ENCODE measurements around the gene CCNI2. TPM values are rescaled to one million over a fixed set of nuclear protein-coding genes. Genes with fewer than 3 reads are reported as not detected.

CCNI2 gene
- total RNA-seq, 3 donors from 2014 or later, result 0.98 to 2.0 TPM; not detected in 1

DNA sequence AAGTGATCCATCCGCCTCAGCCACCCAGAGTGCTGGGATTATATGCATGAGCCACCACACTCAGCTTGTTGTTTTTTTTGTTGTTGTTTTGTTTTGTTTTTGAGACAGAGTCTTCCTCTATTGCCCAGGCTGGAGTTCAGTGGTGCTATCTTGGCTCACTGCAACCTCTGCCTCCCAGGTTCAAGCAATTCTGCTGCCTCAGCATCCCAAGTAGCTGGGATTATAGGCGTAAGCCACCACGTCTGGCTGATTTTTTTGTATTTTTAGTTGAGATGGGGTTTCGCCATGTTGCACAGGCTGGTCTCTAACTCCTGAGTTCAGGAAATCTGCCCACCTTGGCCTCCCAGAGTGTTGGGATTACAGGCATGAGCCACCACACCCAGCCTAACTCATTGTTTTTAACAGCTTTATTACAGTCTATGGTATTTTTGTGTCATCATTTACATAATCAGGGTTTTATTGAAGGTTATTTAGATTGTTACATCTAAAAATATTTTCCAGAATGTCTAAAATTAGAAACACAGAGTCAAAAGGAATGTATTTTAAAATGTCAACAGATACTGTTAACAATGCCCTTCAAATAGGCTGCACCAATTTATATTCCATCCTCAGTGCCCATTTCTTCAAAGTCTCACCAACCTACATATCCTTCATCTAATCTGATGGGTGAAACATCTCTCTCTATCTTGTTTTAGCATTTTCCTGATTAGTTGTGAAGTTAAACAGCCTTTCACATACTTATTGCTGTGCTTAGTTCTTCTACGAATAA, 28.5 kb upstream of the CCNI2 start:
- H3K36me3 ChIP-seq, result no peaks in the 10 kb centered on the region
- DNase-seq (ENCODE audit: low spot score in 2 of 2), result no peak
- TF ChIP-seq POLR2AphosphoS5 (IDR thresholded peaks at IDR 0.05), result no peak
- TF ChIP-seq, protein P1, sequence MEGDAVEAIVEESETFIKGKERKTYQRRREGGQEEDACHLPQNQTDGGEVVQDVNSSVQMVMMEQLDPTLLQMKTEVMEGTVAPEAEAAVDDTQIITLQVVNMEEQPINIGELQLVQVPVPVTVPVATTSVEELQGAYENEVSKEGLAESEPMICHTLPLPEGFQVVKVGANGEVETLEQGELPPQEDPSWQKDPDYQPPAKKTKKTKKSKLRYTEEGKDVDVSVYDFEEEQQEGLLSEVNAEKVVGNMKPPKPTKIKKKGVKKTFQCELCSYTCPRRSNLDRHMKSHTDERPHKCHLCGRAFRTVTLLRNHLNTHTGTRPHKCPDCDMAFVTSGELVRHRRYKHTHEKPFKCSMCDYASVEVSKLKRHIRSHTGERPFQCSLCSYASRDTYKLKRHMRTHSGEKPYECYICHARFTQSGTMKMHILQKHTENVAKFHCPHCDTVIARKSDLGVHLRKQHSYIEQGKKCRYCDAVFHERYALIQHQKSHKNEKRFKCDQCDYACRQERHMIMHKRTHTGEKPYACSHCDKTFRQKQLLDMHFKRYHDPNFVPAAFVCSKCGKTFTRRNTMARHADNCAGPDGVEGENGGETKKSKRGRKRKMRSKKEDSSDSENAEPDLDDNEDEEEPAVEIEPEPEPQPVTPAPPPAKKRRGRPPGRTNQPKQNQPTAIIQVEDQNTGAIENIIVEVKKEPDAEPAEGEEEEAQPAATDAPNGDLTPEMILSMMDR (IDR thresholded peaks at IDR 0.05), result no peak
- no peak for TF ChIP-seq POLR2A (IDR thresholded peaks at IDR 0.05)
- H3K27me3 ChIP-seq, result no peaks in the 10 kb centered on the region
- H3K4me1 ChIP-seq, result no peaks in the 10 kb centered on the region
- intact Hi-C loops (cut with DNase I; ENCODE audit: low total_unique reads), result no loop called here
- H3K9me3 ChIP-seq, result no peaks in the 10 kb centered on the region
- H3K4me3 ChIP-seq, result no peak overlapping the region
- H3K27ac ChIP-seq, result no peak overlapping the region

DNA sequence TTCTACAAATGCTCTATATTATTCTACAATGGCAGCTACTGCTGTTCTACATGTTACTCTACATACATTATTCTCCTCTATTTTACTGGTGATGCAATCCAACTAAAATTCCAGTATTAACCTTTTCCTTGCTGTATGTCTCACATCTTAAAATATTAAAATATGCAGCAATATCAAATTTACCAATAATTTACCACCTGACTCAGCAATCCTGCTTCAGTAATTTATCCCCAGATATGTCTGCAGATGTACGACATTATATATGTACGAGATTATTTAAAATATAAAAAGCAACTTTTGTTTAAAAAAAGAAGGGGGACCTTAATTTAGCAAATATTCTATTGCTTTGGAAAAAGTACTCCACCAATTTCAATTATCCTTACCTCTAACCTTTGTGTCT, 21.5 kb upstream of the CCNI2 start:
- Histone ChIP-seq H3K27ac (no peak overlapping the region), H3K36me3 (no peaks in the 10 kb centered on the region), H3K4me1 (no peaks in the 10 kb centered on the region), H3K9me3 (no peaks in the 10 kb centered on the region), H3K27me3 (no peaks in the 10 kb centered on the region), H3K4me3 (no peak overlapping the region)
- TF ChIP-seq POLR2AphosphoS5 (IDR thresholded peaks at IDR 0.05) (no peak), POLR2A (IDR thresholded peaks at IDR 0.05) (no peak)
- TF ChIP-seq, protein P1 (IDR thresholded peaks at IDR 0.05), result no peak
- intact Hi-C loops (cut with DNase I; ENCODE audit: low total_unique reads), result loop anchor here (5.0 kb wide), 1 partner anchor 1172 kb away; no protein-coding TSS in a partner anchor
- no peak for DNase-seq (ENCODE audit: low spot score in 2 of 2)

DNA sequence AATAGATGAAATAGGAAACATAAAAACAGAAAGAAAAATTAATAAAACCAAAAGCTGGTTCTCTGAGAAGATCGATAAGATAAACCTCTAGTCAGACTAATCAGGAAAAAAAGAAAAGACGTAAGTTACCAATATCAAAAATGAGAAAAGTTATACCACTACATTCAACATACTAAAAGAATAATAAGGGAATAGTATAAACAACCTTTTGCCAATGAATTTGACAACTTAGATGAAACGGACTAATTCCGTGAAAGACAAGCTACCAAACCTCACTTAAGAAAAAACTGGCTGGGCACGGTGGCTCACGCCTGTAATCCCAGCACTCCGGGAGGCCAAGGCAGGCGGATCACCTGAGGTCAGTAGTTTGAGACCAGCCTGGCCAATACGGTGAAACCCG, 17.3 kb upstream of the CCNI2 start:
- Histone ChIP-seq H3K4me1 (no peaks in the 10 kb centered on the region), H3K27me3 (no peaks in the 10 kb centered on the region), H3K4me3 (no peak overlapping the region), H3K9me3 (no peaks in the 10 kb centered on the region), H3K36me3 (no peaks in the 10 kb centered on the region), H3K27ac (no peak overlapping the region)
- TF ChIP-seq POLR2AphosphoS5 (IDR thresholded peaks at IDR 0.05), result no peak
- TF ChIP-seq, protein P1 (IDR thresholded peaks at IDR 0.05), result no peak
- TF ChIP-seq POLR2A (IDR thresholded peaks at IDR 0.05), result no peak
- no peak for DNase-seq (ENCODE audit: low spot score in 2 of 2)
- intact Hi-C loops (cut with DNase I; ENCODE audit: low total_unique reads), result loop anchor here (5.0 kb wide), 1 partner anchor 1167 kb away; no protein-coding TSS in a partner anchor

GRCh38 chr5:132733499-132734148, 13.6 kb upstream of the CCNI2 start:
- intact Hi-C loops (cut with DNase I; ENCODE audit: low total_unique reads), result no loop called here
- Histone ChIP-seq H3K27me3 (no peaks in the 10 kb centered on the region), H3K36me3 (no peaks in the 10 kb centered on the region), H3K27ac (no peak overlapping the region), H3K4me3 (no peak overlapping the region), H3K9me3 (no peaks in the 10 kb centered on the region), H3K4me1 (no peaks in the 10 kb centered on the region)
- TF ChIP-seq POLR2A (IDR thresholded peaks at IDR 0.05), result no peak
- TF ChIP-seq, protein P1 (IDR thresholded peaks at IDR 0.05), result no peak
- TF ChIP-seq POLR2AphosphoS5 (IDR thresholded peaks at IDR 0.05), result no peak
- no peak for DNase-seq (ENCODE audit: low spot score in 2 of 2)

DNA sequence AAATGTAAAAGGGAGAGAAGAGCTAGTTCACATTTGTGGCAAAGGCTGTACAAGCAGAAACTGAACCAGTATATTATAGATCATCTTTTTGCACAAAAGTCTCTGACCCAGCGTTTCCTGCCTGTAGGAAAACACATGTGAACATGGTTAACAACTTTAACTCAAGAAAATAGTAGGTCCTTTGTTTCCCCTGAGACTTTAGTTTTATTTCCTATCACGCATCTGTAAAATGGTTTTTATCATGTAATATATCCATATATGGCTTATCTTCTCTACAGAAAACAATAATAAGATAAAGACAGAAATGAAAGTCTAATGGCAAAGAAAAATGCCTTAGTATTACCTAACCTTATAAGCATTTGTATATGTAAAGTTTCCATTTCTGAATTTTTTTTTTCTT, 12.5 kb upstream of the CCNI2 start:
- TF ChIP-seq POLR2A (IDR thresholded peaks at IDR 0.05), result no peak
- no peak for TF ChIP-seq POLR2AphosphoS5 (IDR thresholded peaks at IDR 0.05)
- TF ChIP-seq, protein P1 (IDR thresholded peaks at IDR 0.05), result no peak
- H3K36me3 ChIP-seq, result no peaks in the 10 kb centered on the region
- H3K4me3 ChIP-seq, result no peak overlapping the region
- intact Hi-C loops (cut with DNase I; ENCODE audit: low total_unique reads), result no loop called here
- no peak for DNase-seq (ENCODE audit: low spot score in 2 of 2)
- no peaks in the 10 kb centered on the region for H3K4me1 ChIP-seq
- H3K9me3 ChIP-seq, result no peaks in the 10 kb centered on the region
- H3K27ac ChIP-seq, result no peak overlapping the region
- no peaks in the 10 kb centered on the region for H3K27me3 ChIP-seq
